Measurements from ENCODE around the gene GJD4.

DNA sequence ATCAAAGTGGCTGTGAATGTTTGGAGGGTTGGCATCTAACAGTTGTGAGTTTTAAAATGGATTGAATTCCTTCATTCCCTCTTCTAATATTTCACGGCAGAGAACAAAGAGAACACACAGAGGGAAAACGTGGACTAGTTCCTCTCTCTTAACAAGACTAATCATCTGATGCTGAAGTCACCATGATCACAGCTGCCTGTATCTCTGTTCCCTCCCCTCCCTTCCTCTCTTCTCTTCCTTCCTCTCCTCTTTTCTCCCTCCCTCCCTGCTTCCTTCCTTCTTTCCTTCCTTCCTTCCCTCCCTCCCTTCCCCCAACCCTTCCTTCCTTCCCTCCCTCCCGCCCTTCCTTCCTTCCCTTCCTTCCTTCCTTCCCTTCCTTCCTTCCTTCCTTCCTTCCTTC lies 10.0 kb upstream of the GJD4 start:
- TF ChIP-seq, protein P1, sequence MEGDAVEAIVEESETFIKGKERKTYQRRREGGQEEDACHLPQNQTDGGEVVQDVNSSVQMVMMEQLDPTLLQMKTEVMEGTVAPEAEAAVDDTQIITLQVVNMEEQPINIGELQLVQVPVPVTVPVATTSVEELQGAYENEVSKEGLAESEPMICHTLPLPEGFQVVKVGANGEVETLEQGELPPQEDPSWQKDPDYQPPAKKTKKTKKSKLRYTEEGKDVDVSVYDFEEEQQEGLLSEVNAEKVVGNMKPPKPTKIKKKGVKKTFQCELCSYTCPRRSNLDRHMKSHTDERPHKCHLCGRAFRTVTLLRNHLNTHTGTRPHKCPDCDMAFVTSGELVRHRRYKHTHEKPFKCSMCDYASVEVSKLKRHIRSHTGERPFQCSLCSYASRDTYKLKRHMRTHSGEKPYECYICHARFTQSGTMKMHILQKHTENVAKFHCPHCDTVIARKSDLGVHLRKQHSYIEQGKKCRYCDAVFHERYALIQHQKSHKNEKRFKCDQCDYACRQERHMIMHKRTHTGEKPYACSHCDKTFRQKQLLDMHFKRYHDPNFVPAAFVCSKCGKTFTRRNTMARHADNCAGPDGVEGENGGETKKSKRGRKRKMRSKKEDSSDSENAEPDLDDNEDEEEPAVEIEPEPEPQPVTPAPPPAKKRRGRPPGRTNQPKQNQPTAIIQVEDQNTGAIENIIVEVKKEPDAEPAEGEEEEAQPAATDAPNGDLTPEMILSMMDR (IDR thresholded peaks at IDR 0.05; ENCODE audit: extremely low read depth in 1 of 2, insufficient read depth in 1 of 2, low read depth in 1 of 2, low read length in 2 of 2) = no peak
- TF ChIP-seq POLR2AphosphoS5 (IDR thresholded peaks at IDR 0.05; ENCODE audit: insufficient read depth, low read depth, low read length) (no peak), JUN (IDR thresholded peaks at IDR 0.05; ENCODE audit: borderline replicate concordance, insufficient read depth, insufficient read length, low read depth) (no peak), EZH2 (IDR thresholded peaks at IDR 0.05; ENCODE audit: borderline replicate concordance, low read depth, low read length, severe bottlenecking) (no peak), POLR2A (IDR thresholded peaks at IDR 0.05; ENCODE audit: low read depth, low read length) (no peak), GATA2 (IDR thresholded peaks at IDR 0.05; ENCODE audit: insufficient read depth, insufficient read length, low read depth, low read length) (no peak), MYC (IDR thresholded peaks at IDR 0.05; ENCODE audit: low read depth, low read length) (no peak), FOS (IDR thresholded peaks at IDR 0.05; ENCODE audit: borderline replicate concordance, insufficient read depth, low read length) (no peak)
- TF ChIP-seq, protein P2, sequence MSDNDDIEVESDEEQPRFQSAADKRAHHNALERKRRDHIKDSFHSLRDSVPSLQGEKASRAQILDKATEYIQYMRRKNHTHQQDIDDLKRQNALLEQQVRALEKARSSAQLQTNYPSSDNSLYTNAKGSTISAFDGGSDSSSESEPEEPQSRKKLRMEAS (IDR thresholded peaks at IDR 0.05; ENCODE audit: insufficient read depth, insufficient read length) = no peak
